Activated CD8-positive, alpha-beta memory T cell treated with anti-CD3 and anti-CD28 coated beads, Interleukin-2, amount 50 U/mL, for 4 hours (primary cell): ENCODE data around the gene SPTSSB.
A peak's percentile ranks its signal among the peaks of the same experiment; 100 is the strongest.

Experiments used
- DNase-seq: peaks from one replicate; pipeline ENCODE4 v3.0.0-alpha.2; 2020

SPTSSB gene

GRCh38 chr3:161337311-161337710 lies 34.0 kb downstream of the SPTSSB start:
- DNase-seq = no peak

DNA sequence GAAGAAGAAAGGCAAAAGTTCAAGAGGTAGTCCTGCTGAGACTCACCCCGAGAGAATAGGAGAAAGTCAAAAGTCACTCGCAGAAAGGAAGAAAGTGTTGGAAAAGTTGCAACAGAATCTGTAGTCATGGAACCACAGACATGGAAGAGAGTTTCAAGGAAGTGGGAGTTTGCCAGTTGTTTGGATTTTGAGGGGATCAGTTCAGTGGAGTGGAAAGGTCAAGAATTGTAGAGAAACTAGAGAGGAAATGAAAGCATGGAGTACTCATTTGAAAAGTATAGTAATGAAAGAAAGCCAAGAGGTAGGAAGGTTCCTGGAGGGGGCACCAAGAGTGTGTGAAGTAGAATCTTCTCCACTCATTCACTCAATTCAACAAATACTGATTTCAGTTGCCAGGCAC lies 34.7 kb downstream of the SPTSSB start:
- DNase-seq = no peak

GRCh38 chr3:161333696-161334095 lies 37.6 kb downstream of the SPTSSB start:
- DNase-seq = no peak

DNA sequence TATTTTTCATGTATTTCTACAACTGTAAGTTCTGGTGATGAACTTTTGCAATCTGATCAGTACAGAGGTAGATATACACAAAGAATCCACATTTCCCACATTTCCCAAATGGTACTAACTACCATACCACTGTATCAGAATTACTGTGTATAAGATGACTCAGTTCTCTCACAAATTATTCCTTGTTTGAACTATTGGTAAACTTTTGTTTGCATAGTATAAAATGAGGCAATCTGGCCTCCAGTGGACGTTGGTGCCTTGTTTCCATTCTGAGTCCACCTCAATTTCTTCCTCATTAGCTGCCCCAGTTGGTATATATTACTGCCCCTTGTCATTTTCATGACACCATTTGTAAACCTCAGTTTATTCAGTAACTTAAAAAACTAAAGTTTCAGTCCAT lies 38.5 kb downstream of the SPTSSB start:
- no peak for DNase-seq

GRCh38 chr3:161325059-161325458 lies 46.3 kb downstream of the SPTSSB start:
- no peak for DNase-seq

DNA sequence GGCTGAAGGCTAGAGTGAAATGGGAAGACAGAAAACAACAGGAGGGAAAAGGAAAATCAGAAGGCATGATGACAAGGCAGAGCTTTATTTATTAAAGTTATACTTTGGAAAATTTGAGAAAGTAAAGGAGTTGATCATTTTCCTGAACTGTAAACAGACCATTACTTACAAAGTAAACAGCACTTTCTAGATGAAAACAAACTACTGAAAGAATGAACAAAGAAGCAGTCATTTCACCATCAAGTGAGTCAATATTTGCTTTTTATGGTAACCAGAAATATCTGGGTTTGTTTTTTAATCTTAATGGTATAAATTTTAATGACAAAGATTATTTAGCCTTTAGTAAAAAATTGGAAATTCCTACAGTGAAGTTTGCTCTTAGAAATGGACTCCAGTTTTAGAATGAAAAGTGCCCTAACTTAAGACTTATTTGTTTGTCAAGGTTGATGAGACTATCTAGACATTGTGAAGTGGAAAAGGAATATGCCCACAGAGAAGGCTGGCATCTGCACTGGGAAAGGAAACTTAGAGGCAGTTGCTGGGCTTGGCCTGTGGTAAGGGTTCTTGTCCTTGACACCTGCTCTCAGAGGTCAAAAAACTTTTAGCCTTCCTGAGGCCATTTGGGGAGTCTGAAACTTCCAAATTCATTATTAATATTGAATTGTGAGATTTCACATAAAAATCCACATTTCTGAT lies 47.2 kb downstream of the SPTSSB start:
- DNase-seq = no peak

DNA sequence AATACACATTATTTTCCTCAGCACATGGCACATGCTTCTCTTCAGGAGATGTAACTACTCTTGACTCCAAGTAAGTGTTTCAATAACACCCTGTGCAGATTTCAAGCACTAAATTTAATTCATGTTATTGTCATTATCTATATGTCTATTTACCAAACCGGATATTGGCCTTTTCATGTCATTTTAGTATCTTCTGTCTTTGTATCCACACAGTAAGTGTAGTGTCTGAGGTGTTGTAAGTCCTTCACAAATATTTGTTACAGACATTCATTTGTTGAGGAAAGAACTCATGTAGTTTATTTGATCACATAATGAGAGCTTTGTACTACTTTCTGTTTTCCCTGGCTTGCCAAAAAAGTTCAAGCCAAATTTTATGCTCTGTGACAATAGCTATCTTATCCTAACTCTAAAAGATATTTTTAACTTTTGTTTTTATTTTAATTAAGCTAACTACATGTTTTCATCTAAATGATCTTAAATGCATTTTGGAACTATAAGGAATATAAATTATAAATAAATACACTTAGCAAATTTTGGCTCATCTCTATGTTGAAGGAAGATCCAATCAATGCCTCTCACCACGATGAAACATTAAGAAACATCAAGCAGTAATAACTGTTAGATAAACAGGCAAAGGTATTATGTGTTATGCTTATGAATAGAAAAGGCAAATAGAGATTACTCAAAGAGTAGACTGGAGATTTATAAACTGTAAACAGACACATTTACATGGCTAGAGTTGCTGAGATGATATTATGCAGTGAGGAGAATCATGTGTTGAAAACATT lies 48.3 kb downstream of the SPTSSB start:
- DNase-seq = no peak

- no peak for DNase-seq
Measured at GRCh38 chr3:161320837-161321236, 50.5 kb downstream of the SPTSSB start.

DNA sequence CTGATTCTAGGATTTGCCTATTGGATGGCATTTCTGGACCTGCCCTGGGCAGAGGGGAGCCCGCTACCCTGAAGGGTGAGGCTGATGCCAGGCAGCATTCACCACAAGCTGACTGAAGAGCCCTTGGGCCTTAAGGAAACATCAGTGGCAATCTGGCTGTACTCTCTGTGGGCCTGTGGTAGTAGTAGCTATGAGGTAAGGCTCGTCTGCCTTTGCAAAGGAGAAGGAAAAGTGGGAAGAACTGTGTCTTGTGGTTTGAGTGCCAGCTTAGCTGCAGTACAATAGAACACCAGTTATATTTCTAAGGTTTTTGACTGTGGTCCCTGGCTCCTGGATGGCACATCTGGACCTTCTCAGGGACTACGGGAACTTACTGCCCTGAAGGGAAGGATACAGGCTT lies 51.5 kb downstream of the SPTSSB start:
- DNase-seq = no peak

DNA sequence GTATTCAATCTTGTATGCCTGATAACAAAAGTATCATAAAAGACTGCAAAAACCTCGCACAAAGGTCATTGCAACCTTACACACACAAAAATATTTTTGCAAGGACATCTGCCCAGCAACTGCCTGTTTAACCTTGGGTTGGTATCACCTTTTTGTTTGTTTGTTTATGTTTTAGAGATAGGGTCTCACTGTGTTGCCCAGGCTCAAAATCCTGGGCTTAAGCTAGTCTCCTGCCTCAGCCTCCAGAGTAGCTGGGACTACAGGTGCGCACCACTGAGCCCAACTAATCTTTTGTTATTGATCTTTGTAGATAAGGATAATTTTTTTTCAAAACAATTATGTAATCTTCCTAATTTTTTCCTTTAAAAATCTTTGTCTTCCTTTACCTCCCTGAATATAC lies 54.2 kb downstream of the SPTSSB start:
- no peak for DNase-seq

GRCh38 chr3:161316006-161316689 lies 55.2 kb downstream of the SPTSSB start:
- DNase-seq = no peak

GRCh38 chr3:161314836-161315395 lies 56.4 kb downstream of the SPTSSB start:
- no peak for DNase-seq

GRCh38 chr3:161310649-161311423 lies 60.5 kb downstream of the SPTSSB start:
- DNase-seq = peak; percentile 21

GRCh38 chr3:161305095-161305991 lies 66.0 kb downstream of the SPTSSB start:
- DNase-seq = no peak

DNA sequence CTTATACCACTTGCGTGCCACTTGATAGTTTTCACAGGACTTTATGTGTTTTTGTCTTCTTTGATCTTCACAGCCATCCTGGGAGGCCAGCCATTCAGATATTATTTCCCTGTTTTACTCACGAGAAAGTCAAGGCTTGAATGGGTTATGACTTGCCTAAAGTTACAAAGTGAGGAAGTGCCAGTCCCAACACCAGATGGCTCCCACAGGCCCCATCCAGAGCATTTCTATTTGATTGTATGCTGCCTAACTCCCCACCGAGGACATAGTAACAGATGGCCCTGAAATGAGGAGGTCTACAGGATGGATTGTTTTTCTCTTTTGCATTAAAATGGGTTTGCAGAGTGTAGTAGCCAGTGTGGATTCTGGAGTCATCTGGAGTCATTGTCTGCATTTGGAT lies 74.5 kb downstream of the SPTSSB start:
- no peak for DNase-seq

GRCh38 chr3:161295325-161295724 lies 76.0 kb downstream of the SPTSSB start:
- no peak for DNase-seq
